Fibroblast of lung (primary cell): ENCODE data around the gene COA6. TPM values are rescaled to one million over a fixed set of nuclear protein-coding genes. Genes with fewer than 3 reads are reported as not detected.

Experiments
- DNase-seq, 2 donors: peaks; one replicate each; pipeline versions ENCODE4 v3.0.0 to v3.0.0-alpha.2; 2010; ENCODE audit warnings: low read depth in 2 of 2
- H2AFZ ChIP-seq: 2 replicates; pipeline ENCODE4 v1.5.1; 2012; ENCODE audit warnings: low read length, control low read depth, inconsistent platforms
- H3K27ac ChIP-seq: 2 replicates; pipeline ENCODE4 v1.5.1; 2011; ENCODE audit warnings: low read length, control low read depth; ENCODE audit not compliant: insufficient read depth
- H3K27me3 ChIP-seq: 2 replicates; pipeline ENCODE4 v1.5.1; 2011; ENCODE audit warnings: mild to moderate bottlenecking, low read length; ENCODE audit not compliant: control insufficient read depth, insufficient read depth
- H3K36me3 ChIP-seq: 2 replicates; pipeline ENCODE4 v1.5.1; 2011; ENCODE audit warnings: low read length; ENCODE audit not compliant: control insufficient read depth, insufficient read depth
- H3K4me1 ChIP-seq: 2 replicates; pipeline ENCODE4 v1.5.1; 2011; ENCODE audit warnings: low read length; ENCODE audit not compliant: control insufficient read depth, insufficient read depth; ENCODE audit errors: extremely low read depth
- H3K4me2 ChIP-seq: 2 replicates; pipeline ENCODE4 v1.5.1; 2011; ENCODE audit warnings: low read length, control low read depth; ENCODE audit not compliant: insufficient read depth; ENCODE audit errors: extremely low read depth
- H3K4me3 ChIP-seq, 4 experiments: fragments of 200-600 bp in 1 of 4; sonication (generic) in 1 of 4; replicated peaks in 1 of 4; 2 replicates each; pipeline ENCODE4 v1.5.1; 2011 to 2016; ENCODE audit warnings: low read length in 4 of 4, low read depth in 3 of 4, mild to moderate bottlenecking in 3 of 4, control low read depth in 2 of 4, inconsistent platforms in 1 of 4, mixed read lengths in 1 of 4; ENCODE audit not compliant: insufficient read depth in 1 of 4; ENCODE audit errors: control extremely low read depth in 1 of 4
- H3K79me2 ChIP-seq: 2 replicates; pipeline ENCODE4 v1.5.1; 2012; ENCODE audit warnings: mild to moderate bottlenecking, low read length, inconsistent platforms; ENCODE audit not compliant: control insufficient read depth, insufficient read depth
- H3K9ac ChIP-seq: 2 replicates; pipeline ENCODE4 v1.5.1; 2011; ENCODE audit warnings: mild to moderate bottlenecking, low read length, control low read depth; ENCODE audit not compliant: insufficient read depth
- H3K9me3 ChIP-seq: 2 replicates; pipeline ENCODE4 v1.5.1; 2012; ENCODE audit warnings: low read depth, low read length; ENCODE audit not compliant: control insufficient read depth, insufficient read depth
- H4K20me1 ChIP-seq: 2 replicates; pipeline ENCODE4 v1.5.1; 2011; ENCODE audit warnings: low read length; ENCODE audit not compliant: control insufficient read depth, insufficient read depth; ENCODE audit errors: extremely low read depth
- CTCF ChIP-seq, 2 donors: IDR thresholded peaks in 1 of 2; conservative IDR thresholded peaks in 1 of 2; 1 replicate in 1 of 2; 2 replicates in 1 of 2; pipeline ENCODE4 v1.5.1; 2011 to 2012; ENCODE audit warnings: low read length in 2 of 2, control low read depth in 1 of 2, inconsistent platforms in 1 of 2, low read depth in 1 of 2, mild to moderate bottlenecking in 1 of 2
- EZH2 ChIP-seq: IDR thresholded peaks from 2 replicates; pipeline ENCODE4 v1.5.1; 2012; ENCODE audit warnings: low read length, control low read depth, mild to moderate bottlenecking; ENCODE audit errors: missing control alignments
- polyA plus RNA-seq, 2 donors: library from polyadenylated mRNA; depleted of rRNA in 1 of 2; stranded (reverse) in 1 of 2; unstranded in 1 of 2; fragments of >200 nt; gene quantifications; 2 replicates each; pipeline ENCODE4 v1.2.1, GENCODE V29; 2011 to 2012; ENCODE audit warnings: missing spikeins in 1 of 2
- total RNA-seq: library from RNA; depleted of rRNA; stranded (reverse); fragments of >200 nt; gene quantifications from 2 replicates; pipeline ENCODE4 v1.2.1, GENCODE V29; 2014

The COA6 gene
- total and polyA plus RNA-seq, 2 donors (not counting 1 experiment from before 2014, with no cell fraction given) = 21.7 to 27.7 TPM

GRCh38 chr1:234430691-234431090 is 57.4 kb downstream of the COA6 start:
- no peaks in the 10 kb centered on the region for H3K36me3 ChIP-seq
- no peaks in the 10 kb centered on the region for H3K79me2 ChIP-seq
- TF ChIP-seq CTCF (conservative IDR thresholded peaks at IDR 0.05 in 1 of 2, IDR thresholded peaks at IDR 0.05 in 1 of 2; ENCODE audit: low read depth in 1 of 2, low read length in 2 of 2) (no peak), EZH2 (no peak)
- H3K4me3 ChIP-seq = no peak overlapping the region
- H3K27me3 ChIP-seq = no peaks in the 10 kb centered on the region
- no peak overlapping the region for H3K9ac ChIP-seq
- H3K4me2 ChIP-seq = no peak overlapping the region
- H2AFZ ChIP-seq = no peak overlapping the region
- H3K4me1 ChIP-seq = no peaks in the 10 kb centered on the region
- no peaks in the 10 kb centered on the region for H4K20me1 ChIP-seq
- no peak overlapping the region for H3K27ac ChIP-seq
- no peak for DNase-seq
- H3K9me3 ChIP-seq = no peaks in the 10 kb centered on the region

- H3K27ac ChIP-seq = no peak overlapping the region
- no peaks in the 10 kb centered on the region for H3K9me3 ChIP-seq
- no peaks in the 10 kb centered on the region for H3K36me3 ChIP-seq
- no peak overlapping the region for H3K9ac ChIP-seq
- H4K20me1 ChIP-seq = no peaks in the 10 kb centered on the region
- TF ChIP-seq EZH2 (no peak), CTCF (conservative IDR thresholded peaks at IDR 0.05 in 1 of 2, IDR thresholded peaks at IDR 0.05 in 1 of 2; ENCODE audit: low read depth in 1 of 2, low read length in 2 of 2) (no peak)
- DNase-seq = no peak
- no peaks in the 10 kb centered on the region for H3K27me3 ChIP-seq
- H3K4me3 ChIP-seq = no peak overlapping the region
- no peaks in the 10 kb centered on the region for H3K79me2 ChIP-seq
- H2AFZ ChIP-seq = no peak overlapping the region
- H3K4me2 ChIP-seq = no peak overlapping the region
- no peaks in the 10 kb centered on the region for H3K4me1 ChIP-seq
These were observed 58.0 kb downstream of the COA6 start for GRCh38 chr1:234431255-234431654.

GRCh38 chr1:234433563-234434285 is 60.5 kb downstream of the COA6 start:
- Histone ChIP-seq H3K36me3 (no peaks in the 10 kb centered on the region), H3K79me2 (no peaks in the 10 kb centered on the region), H2AFZ (no peak overlapping the region), H4K20me1 (no peaks in the 10 kb centered on the region), H3K4me2 (no peak overlapping the region), H3K9me3 (no peaks in the 10 kb centered on the region), H3K9ac (no peak overlapping the region), H3K4me1 (no peaks in the 10 kb centered on the region), H3K27me3 (no peaks in the 10 kb centered on the region), H3K27ac (no peak overlapping the region), H3K4me3 (no peak overlapping the region)
- peak in 1 of 2 donors; percentile 86 for DNase-seq
- no peak for TF ChIP-seq CTCF (conservative IDR thresholded peaks at IDR 0.05 in 1 of 2, IDR thresholded peaks at IDR 0.05 in 1 of 2; ENCODE audit: low read depth in 1 of 2, low read length in 2 of 2)
- no peak for TF ChIP-seq EZH2

Other genes starting within 250 kb of the COA6 start
- 20.6 and 22.9 TPM in 2 replicates for gene TARBP1, start 105.7 kb downstream of the COA6 start, total RNA-seq
- 11.6 and 15.3 TPM in 2 replicates for gene TARBP1, start 105.7 kb downstream of the COA6 start, polyA plus RNA-seq
- gene IRF2BP2, start 236.7 kb downstream of the COA6 start, total RNA-seq = 71.8 and 113 TPM in 2 replicates
- gene IRF2BP2, start 236.7 kb downstream of the COA6 start, polyA plus RNA-seq = 17.8 and 28.2 TPM in 2 replicates